K562 (cell line): ENCODE measurements around the gene ANKRD44. TPM values are rescaled to one million over a fixed set of nuclear protein-coding genes. Genes with fewer than 3 reads are reported as not detected.

ENCODE experiments used
- ATAC-seq: fragments of 200-7000 bp; cut with Tn5 transposase; 3 replicates; pipeline ENCODE4 v1.9.1; 2020; ENCODE audit warnings: moderate library complexity
- BruUV-seq: library from RNA; stranded (reverse); fragments of 400-500 nt; replicated peaks from 2 replicates; lab custom pipeline; 2021; lab: Mats Ljungman, UMichigan
- CTCF ChIA-PET: fragments of 300-600 bp; formaldehyde crosslinking; extraction: SDS; loops from one replicate; lab custom pipeline; 2021; ENCODE audit warnings: low intra/inter-chr PET ratio; lab: Yijun Ruan, JAX
- POLR2A ChIA-PET: fragments of 300-600, 350-650 bp; sonication (Branson Sonifier 250); formaldehyde crosslinking; extraction: SDS; loops from one replicate; lab custom pipeline; 2021; ENCODE audit warnings: antibody characterized with exemption, inconsistent platforms; lab: Yijun Ruan, JAX
- DNase-seq, 4 experiments: peaks; one replicate each; pipeline versions ENCODE4 v3.0.0 to v3.0.0-alpha.2; 2011 to 2018; ENCODE audit warnings: low spot score in 3 of 4, mixed read lengths in 3 of 4; ENCODE audit errors: extremely low read depth in 1 of 4
- FAIRE-seq: peaks from 2 replicates; lab custom pipeline; 2011; peaks lifted over from hg19 to GRCh38; lab: Jason Lieb, UNC
- H2AFZ ChIP-seq: 2 replicates; pipeline ENCODE4 v1.6.0; 2011; ENCODE audit warnings: low read depth, low read length, control low read depth, inconsistent platforms
- H3K27ac ChIP-seq: fragments of 200-600 bp; 3 replicates; pipeline ENCODE4 v1.8.0; 2011; ENCODE audit warnings: low read depth, mild to moderate bottlenecking, control low read depth, inconsistent platforms, low read length, moderate library complexity, mixed read lengths; ENCODE audit errors: extremely low read depth
- H3K27me3 ChIP-seq, 2 experiments: fragments of 300-600 bp in 1 of 2; 2 replicates in 1 of 2; 3 replicates in 1 of 2; pipeline versions ENCODE4 v1.6.0 to v1.8.0; 2011; ENCODE audit warnings: inconsistent platforms in 2 of 2, low read length in 2 of 2, mild to moderate bottlenecking in 1 of 2, mixed read lengths in 1 of 2, moderate library complexity in 1 of 2; ENCODE audit not compliant: control insufficient read depth in 2 of 2, insufficient read depth in 2 of 2
- H3K36me3 ChIP-seq: fragments of 300-600 bp; 3 replicates; pipeline ENCODE4 v1.8.0; 2011; ENCODE audit warnings: mild to moderate bottlenecking, low read length, inconsistent platforms; ENCODE audit not compliant: control insufficient read depth, insufficient read depth
- H3K4me1 ChIP-seq, 2 experiments: fragments of 200-600 bp in 1 of 2; replicated peaks in 1 of 2; 2 replicates in 1 of 2; 3 replicates in 1 of 2; pipeline versions ENCODE4 v1.5.1 to v1.8.0; 2011; ENCODE audit warnings: inconsistent platforms in 2 of 2, low read length in 2 of 2, mild to moderate bottlenecking in 1 of 2, mixed read lengths in 1 of 2, moderate library complexity in 1 of 2; ENCODE audit not compliant: control insufficient read depth in 2 of 2, insufficient read depth in 2 of 2
- H3K4me2 ChIP-seq: 2 replicates; pipeline ENCODE4 v1.6.1; 2011; ENCODE audit warnings: low read length, control low read depth, inconsistent platforms, mixed read lengths; ENCODE audit not compliant: insufficient read depth
- H3K4me3 ChIP-seq: fragments of 200-600 bp; sonication (generic), shearing (Covaris generic); 2 replicates; pipeline ENCODE4 v1.5.1; 2016; ENCODE audit warnings: control low read depth, inconsistent platforms
- H3K79me2 ChIP-seq: fragments of 200-600 bp; 3 replicates; pipeline ENCODE4 v1.8.0; 2011; ENCODE audit warnings: low read length, inconsistent platforms; ENCODE audit not compliant: control insufficient read depth, insufficient read depth
- H3K9ac ChIP-seq, 2 experiments: 2 replicates each; pipeline versions ENCODE4 v1.6.0 to v1.6.1; 2011; ENCODE audit warnings: low read depth in 2 of 2, low read length in 2 of 2, control low read depth in 1 of 2, inconsistent platforms in 1 of 2, mild to moderate bottlenecking in 1 of 2, mixed read lengths in 1 of 2; ENCODE audit not compliant: insufficient read depth in 1 of 2
- H3K9me1 ChIP-seq: one replicate; pipeline ENCODE4 v1.6.0; 2011; ENCODE audit warnings: inconsistent platforms, mild to moderate bottlenecking, low read length, moderate library complexity; ENCODE audit not compliant: control insufficient read depth, insufficient read depth
- H3K9me3 ChIP-seq: replicated peaks from 2 replicates; pipeline ENCODE4 v1.5.1; 2011; ENCODE audit warnings: low read depth, low read length, inconsistent platforms; ENCODE audit not compliant: control insufficient read depth, insufficient read depth
- H4K20me1 ChIP-seq: replicated peaks from 2 replicates; pipeline ENCODE4 v1.6.1; 2011; ENCODE audit warnings: low read length, inconsistent platforms, mixed read lengths; ENCODE audit not compliant: control insufficient read depth, insufficient read depth
- ASH1L ChIP-seq: fragments of 450-650 bp; IDR thresholded peaks from 2 replicates; pipeline ENCODE4 v1.6.1; 2018; ENCODE audit warnings: borderline replicate concordance, mild to moderate bottlenecking, low read depth; ENCODE audit not compliant: partially characterized antibody
- DMBX1 ChIP-seq: fragments of 250-450 bp; sonication (Bioruptor Pico); IDR thresholded peaks from 2 replicates; pipeline ENCODE4 v1.8.0; 2022; ENCODE audit warnings: inconsistent platforms, mild to moderate bottlenecking, moderate library complexity, borderline replicate concordance
- GABPA ChIP-seq: fragments of 200-800 bp; sonication (Bioruptor generic); conservative IDR thresholded peaks from 2 replicates; pipeline ENCODE4 v1.6.1; 2016; ENCODE audit warnings: low read depth, missing genetic modification characterization, missing compliant biosample characterization
- LARP7 ChIP-seq: fragments of 450-650 bp; IDR thresholded peaks from 2 replicates; pipeline ENCODE4 v1.6.1; 2016
- MLLT1 ChIP-seq, 2 experiments: fragments of 450-650 bp; IDR thresholded peaks; 2 replicates each; pipeline ENCODE4 v1.6.1; 2016
- MTA3 ChIP-seq: fragments of 450-650 bp; formaldehyde crosslinking; IDR thresholded peaks from 2 replicates; pipeline ENCODE4 v1.6.1; 2017; ENCODE audit warnings: mild to moderate bottlenecking, borderline replicate concordance
- NR2F6 ChIP-seq: fragments of 450-650 bp; formaldehyde crosslinking; IDR thresholded peaks from 2 replicates; pipeline ENCODE4 v1.4.0; 2020; ENCODE audit warnings: mild to moderate bottlenecking
- SMAD4 ChIP-seq: fragments of 250-450 bp; sonication (Bioruptor Pico); conservative IDR thresholded peaks from 2 replicates; pipeline ENCODE4 v1.8.0; 2021; ENCODE audit warnings: inconsistent platforms, mild to moderate bottlenecking, moderate library complexity
- ZHX1 ChIP-seq: fragments of 150-350 bp; conservative IDR thresholded peaks from 2 replicates; pipeline ENCODE4 v1.6.1; 2014; ENCODE audit warnings: low read length
- ZNF311 ChIP-seq: fragments of 250-450 bp; sonication (Bioruptor Pico); IDR thresholded peaks from 2 replicates; pipeline ENCODE4 v1.4.0; 2020; ENCODE audit warnings: mild to moderate bottlenecking, moderate library complexity
- ZNF655 ChIP-seq: fragments of 250-450 bp; sonication (Bioruptor Pico); IDR thresholded peaks from 2 replicates; pipeline ENCODE4 v1.5.0; 2021
- WGBS: fragments of 100-300 bp; shearing (Covaris generic); methylation state at CpG from one replicate; pipeline ENCODE4 v1.1.6; 2016; ENCODE audit warnings: low coverage, mixed read lengths; ENCODE audit not compliant: insufficient coverage; ENCODE audit errors: missing lambda C conversion rate; 5-methylcytosine and 5-hydroxymethylcytosine counted together
- in situ Hi-C: fragments of 300-500 bp; cut with MboI; formaldehyde crosslinking; loops from 4 replicates; pipeline ENCODE4 v1.15.0; 2018; ENCODE audit warnings: inconsistent platforms, mixed read lengths
- intact Hi-C: fragments of 100-400 bp; cut with micrococcal nuclease; formaldehyde crosslinking; loops from 2 replicates; pipeline ENCODE4 v1.14.2; 2022
- polyA plus RNA-seq, 8 experiments: library from polyadenylated mRNA; depleted of rRNA in 4 of 8; stranded (reverse) in 5 of 8; unstranded in 3 of 8; fragments of >200 nt; fragmentation: Nextera tagmentation in 2 of 8; fragmentation: Illumina TruSeq in 1 of 8; extraction: Ambion mirVana in 2 of 8; extraction: Trizol in 1 of 8; gene quantifications; 2 replicates each; pipeline versions ENCODE4 v1.2.1 to v1.2.3, GENCODE V29; 2011 to 2014; ENCODE audit warnings: inconsistent platforms in 1 of 8, missing spikeins in 1 of 8
- total RNA-seq, 7 experiments: library from RNA; depleted of rRNA in 6 of 7; stranded (reverse); fragments of >200 nt in 6 of 7; fragmentation: Illumina TruSeq in 2 of 7; extraction: Trizol in 2 of 7; gene quantifications; 2 replicates each; pipeline versions ENCODE4 v1.2.1 to v1.2.3, GENCODE V29; 2011 to 2021; ENCODE audit warnings: low replicate concordance in 1 of 7

Gene ANKRD44
- total and polyA plus RNA-seq, 9 of the 15 experiments (the other 6 are each of a cell fraction or from before 2014, with no cell fraction given): 0.03 to 0.64 (median 0.07) TPM; not detected in 3

GRCh38 chr2:197207598-197207997 lies 103.0 kb downstream of the ANKRD44 start (continued):
- TF ChIP-seq DMBX1 (CRISPR knock-in tag) (no peak), SMAD4 (CRISPR knock-in tag) (no peak), ZNF655 (no peak), MLLT1 (IDR thresholded peaks at IDR 0.05) (no peak)
- TF ChIP-seq, all 486 proteins: peak for 0

- H3K27ac ChIP-seq: no peak overlapping the region
- intact Hi-C loops: no loop called here
Measured at GRCh38 chr2:197207106-197207505, 103.5 kb downstream of the ANKRD44 start.

More at GRCh38 chr2:197207106-197207505, 103.5 kb downstream of the ANKRD44 start:
- Histone ChIP-seq H3K79me2 (no peaks in the 10 kb centered on the region), H3K4me1 (peaks cover 0 to 14% of the 10 kb centered on the region in 2 experiments; a peak in 3 of 5 replicates), H3K4me3 (no peak overlapping the region), H3K9ac (no peak overlapping the region), H3K9me3 (no peaks in the 10 kb centered on the region), H3K27me3 (peaks cover 0 to 10% of the 10 kb centered on the region in 2 experiments; a peak in 2 of 5 replicates), H4K20me1 (no peaks in the 10 kb centered on the region; the same call in 1 of the 2 replicates), H3K9me1 (no peaks in the 10 kb centered on the region), H3K4me2 (no peak overlapping the region), H2AFZ (no peak overlapping the region), H3K36me3 (no peaks in the 10 kb centered on the region)
- no peak for DNase-seq
- in situ Hi-C loops: no loop called here
- FAIRE-seq: no peak
- no peak for ATAC-seq
- BruUV-seq: no TSS peak
- ChIA-PET CTCF (no interaction called here), POLR2A (no interaction called here)
- no peak for TF ChIP-seq GABPA
- TF ChIP-seq ASH1L: no peak
- TF ChIP-seq ZNF311 (CRISPR knock-in tag): no peak
- no peak for TF ChIP-seq MTA3
- no peak for TF ChIP-seq ZHX1
- TF ChIP-seq NR2F6 (CRISPR knock-in tag): no peak
- no peak for TF ChIP-seq LARP7
- WGBS: 0% methylated on average over 2 of the region's 2 CpGs
